GM12865 (cell line): ENCODE measurements around the gene OTOG.
A peak's percentile ranks its signal among the peaks of the same experiment; 100 is the strongest.

Experiments used
- DNase-seq: peaks from one replicate; pipeline ENCODE4 v3.0.0; 2010; ENCODE audit warnings: low read depth
- H3K4me3 ChIP-seq: 2 replicates; pipeline ENCODE4 v1.5.1; 2011; ENCODE audit warnings: mild to moderate bottlenecking, low read depth, low read length, control low read depth
- CTCF ChIP-seq: IDR thresholded peaks from 2 replicates; pipeline ENCODE4 v1.5.1; 2011; ENCODE audit warnings: low read length, control low read depth, low read depth, inconsistent platforms; ENCODE audit not compliant: insufficient read depth; ENCODE audit errors: missing control alignments

Gene OTOG

DNA sequence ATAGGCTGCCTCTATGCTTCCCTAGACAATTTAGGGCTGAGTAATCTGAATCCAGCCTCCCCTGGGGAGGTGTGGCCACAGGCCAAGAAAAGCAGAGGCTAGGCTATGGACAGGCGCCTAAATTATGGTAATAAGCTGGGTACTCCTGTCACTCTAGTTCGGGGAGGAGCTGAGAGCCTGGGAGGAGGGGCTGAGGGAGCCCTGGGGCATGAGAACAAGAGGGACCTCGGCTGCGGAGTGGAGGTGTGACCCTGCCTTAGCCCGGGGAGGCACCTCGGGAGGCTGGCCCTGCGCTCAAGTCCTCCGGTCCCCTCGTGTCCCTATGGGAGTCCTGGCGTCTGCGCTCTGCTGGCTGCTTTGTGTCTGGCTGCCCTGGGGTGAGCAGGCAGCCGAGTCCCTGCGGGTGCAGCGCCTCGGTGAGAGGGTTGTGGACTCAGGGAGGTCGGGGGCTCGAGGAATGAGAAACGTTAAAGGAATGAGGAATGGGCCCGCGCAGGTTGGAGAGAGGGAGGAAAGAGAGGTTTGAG lies at the start of gene OTOG:
Gene OTOG, plus strand, starts transcription at position 209 of the 527 bp plus-strand sequence. Its CDS starts 114 bp downstream, at position 323.
- no peak for DNase-seq
- TF ChIP-seq CTCF, result no peak

DNA sequence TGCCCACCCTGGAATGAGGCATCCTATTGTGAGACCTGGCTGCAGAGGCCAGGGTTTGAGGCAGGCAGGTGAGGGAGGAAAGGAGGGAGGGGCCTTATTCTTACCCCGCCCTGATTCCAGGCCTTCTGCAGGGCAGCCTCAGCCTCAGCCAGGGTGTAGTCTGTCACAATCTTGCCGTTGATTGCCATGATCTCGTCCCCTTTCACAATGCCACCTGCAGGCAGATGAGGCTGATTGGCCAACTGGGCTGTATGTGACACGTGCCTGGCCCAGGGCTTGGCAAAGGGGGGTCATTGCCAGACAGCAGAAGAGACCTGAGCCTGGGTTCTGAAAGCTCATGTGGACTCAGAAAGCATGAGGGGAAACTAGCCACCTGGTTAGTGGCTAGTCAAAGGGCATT lies 49.0 kb upstream of the OTOG start:
- no peak for TF ChIP-seq CTCF
- no peak for DNase-seq
- H3K4me3 ChIP-seq, result no peak overlapping the region

More for the DNA sequence above, at the start of gene OTOG:
- no peak within 1 kb of the TSS for H3K4me3 ChIP-seq

DNA sequence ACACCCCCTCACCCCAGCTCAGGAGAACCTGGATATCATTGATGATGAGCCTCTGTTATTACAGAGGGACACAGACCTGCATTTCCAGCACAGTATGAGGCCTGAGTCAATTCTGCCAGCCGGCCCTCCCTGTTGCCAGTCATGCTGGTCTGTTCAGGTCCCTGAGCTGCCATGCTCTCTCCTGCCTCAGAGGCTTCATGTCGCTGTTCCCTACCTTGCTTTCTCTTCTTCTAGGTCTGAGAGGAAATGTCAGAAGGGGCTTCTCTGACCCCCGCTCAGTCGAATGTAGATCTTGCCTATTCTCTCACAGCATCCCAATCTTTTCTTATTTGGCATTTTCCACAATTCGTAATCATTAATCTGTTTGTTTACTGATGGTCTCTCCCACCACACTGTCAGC lies 48.6 kb upstream of the OTOG start:
- TF ChIP-seq CTCF, result peak; percentile 43
- H3K4me3 ChIP-seq, result no peak overlapping the region
- DNase-seq, result peak; percentile 19

- H3K4me3 ChIP-seq, result no peak overlapping the region
- TF ChIP-seq CTCF, result no peak
- no peak for DNase-seq
Measured at GRCh38 chr11:17500673-17501072, 46.4 kb upstream of the OTOG start.

GRCh38 chr11:17502630-17503029 lies 44.4 kb upstream of the OTOG start:
- no peak for TF ChIP-seq CTCF
- H3K4me3 ChIP-seq, result no peak overlapping the region
- DNase-seq, result no peak

GRCh38 chr11:17504330-17505107 lies 42.5 kb upstream of the OTOG start:
- peak; percentile 73 for DNase-seq
- no peak overlapping the region for H3K4me3 ChIP-seq
- peak; percentile 89 for TF ChIP-seq CTCF
